Measurements from ENCODE around the gene LHFPL6.

Gene LHFPL6

DNA sequence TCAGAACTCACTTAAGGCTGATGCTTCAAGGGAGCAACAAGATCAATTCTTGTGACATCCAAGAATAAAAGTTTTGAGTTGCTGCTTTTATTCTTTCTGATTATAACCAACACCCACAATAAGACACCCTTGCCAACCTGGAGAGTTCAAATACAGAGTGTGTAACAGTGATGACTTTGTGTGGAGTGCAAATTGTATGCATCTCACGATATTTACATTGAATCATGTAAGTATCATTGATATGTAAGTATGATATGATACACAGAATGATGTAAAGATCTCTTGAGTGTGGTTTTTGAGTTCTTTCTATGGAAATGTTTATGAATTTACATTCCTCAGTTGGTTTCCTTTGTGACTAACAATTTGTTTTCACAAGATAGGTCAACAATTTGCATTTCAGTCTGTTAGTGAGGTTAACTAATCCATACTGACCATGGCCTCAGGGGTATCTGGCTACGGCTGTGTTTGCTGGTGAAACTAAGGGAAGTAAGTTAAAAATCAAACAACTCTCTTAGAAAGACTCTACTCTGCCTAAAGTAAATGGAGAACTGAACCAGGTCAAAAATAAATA, 12.4 kb downstream of the LHFPL6 start:
- TF ChIP-seq TAF1 (IDR thresholded peaks at IDR 0.05; ENCODE audit: low read depth) (no peak), ZBTB7A (IDR thresholded peaks at IDR 0.05; ENCODE audit: low read depth) (no peak), YY1 (IDR thresholded peaks at IDR 0.05; ENCODE audit: low read depth) (no peak), RAD21 (IDR thresholded peaks at IDR 0.05; ENCODE audit: low read depth) (no peak), EP300 (IDR thresholded peaks at IDR 0.05; ENCODE audit: borderline replicate concordance) (no peak), FOXM1 (IDR thresholded peaks at IDR 0.05; ENCODE audit: borderline replicate concordance, low read depth) (no peak), CREB1 (IDR thresholded peaks at IDR 0.05; ENCODE audit: low read depth) (no peak), TEAD4 (IDR thresholded peaks at IDR 0.05) (no peak), TCF12 (IDR thresholded peaks at IDR 0.05; ENCODE audit: low read depth) (no peak), CEBPB (IDR thresholded peaks at IDR 0.05) (no peak), NFIC (IDR thresholded peaks at IDR 0.05) (no peak), EGR1 (IDR thresholded peaks at IDR 0.05) (no peak)
- TF ChIP-seq, protein P1, sequence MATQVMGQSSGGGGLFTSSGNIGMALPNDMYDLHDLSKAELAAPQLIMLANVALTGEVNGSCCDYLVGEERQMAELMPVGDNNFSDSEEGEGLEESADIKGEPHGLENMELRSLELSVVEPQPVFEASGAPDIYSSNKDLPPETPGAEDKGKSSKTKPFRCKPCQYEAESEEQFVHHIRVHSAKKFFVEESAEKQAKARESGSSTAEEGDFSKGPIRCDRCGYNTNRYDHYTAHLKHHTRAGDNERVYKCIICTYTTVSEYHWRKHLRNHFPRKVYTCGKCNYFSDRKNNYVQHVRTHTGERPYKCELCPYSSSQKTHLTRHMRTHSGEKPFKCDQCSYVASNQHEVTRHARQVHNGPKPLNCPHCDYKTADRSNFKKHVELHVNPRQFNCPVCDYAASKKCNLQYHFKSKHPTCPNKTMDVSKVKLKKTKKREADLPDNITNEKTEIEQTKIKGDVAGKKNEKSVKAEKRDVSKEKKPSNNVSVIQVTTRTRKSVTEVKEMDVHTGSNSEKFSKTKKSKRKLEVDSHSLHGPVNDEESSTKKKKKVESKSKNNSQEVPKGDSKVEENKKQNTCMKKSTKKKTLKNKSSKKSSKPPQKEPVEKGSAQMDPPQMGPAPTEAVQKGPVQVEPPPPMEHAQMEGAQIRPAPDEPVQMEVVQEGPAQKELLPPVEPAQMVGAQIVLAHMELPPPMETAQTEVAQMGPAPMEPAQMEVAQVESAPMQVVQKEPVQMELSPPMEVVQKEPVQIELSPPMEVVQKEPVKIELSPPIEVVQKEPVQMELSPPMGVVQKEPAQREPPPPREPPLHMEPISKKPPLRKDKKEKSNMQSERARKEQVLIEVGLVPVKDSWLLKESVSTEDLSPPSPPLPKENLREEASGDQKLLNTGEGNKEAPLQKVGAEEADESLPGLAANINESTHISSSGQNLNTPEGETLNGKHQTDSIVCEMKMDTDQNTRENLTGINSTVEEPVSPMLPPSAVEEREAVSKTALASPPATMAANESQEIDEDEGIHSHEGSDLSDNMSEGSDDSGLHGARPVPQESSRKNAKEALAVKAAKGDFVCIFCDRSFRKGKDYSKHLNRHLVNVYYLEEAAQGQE (IDR thresholded peaks at IDR 0.05; ENCODE audit: low read depth), result no peak
- TF ChIP-seq, protein P2, sequence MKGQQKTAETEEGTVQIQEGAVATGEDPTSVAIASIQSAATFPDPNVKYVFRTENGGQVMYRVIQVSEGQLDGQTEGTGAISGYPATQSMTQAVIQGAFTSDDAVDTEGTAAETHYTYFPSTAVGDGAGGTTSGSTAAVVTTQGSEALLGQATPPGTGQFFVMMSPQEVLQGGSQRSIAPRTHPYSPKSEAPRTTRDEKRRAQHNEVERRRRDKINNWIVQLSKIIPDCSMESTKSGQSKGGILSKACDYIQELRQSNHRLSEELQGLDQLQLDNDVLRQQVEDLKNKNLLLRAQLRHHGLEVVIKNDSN (IDR thresholded peaks at IDR 0.05), result no peak
- TF ChIP-seq, protein P3, sequence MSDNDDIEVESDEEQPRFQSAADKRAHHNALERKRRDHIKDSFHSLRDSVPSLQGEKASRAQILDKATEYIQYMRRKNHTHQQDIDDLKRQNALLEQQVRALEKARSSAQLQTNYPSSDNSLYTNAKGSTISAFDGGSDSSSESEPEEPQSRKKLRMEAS (IDR thresholded peaks at IDR 0.05), result no peak

DNA sequence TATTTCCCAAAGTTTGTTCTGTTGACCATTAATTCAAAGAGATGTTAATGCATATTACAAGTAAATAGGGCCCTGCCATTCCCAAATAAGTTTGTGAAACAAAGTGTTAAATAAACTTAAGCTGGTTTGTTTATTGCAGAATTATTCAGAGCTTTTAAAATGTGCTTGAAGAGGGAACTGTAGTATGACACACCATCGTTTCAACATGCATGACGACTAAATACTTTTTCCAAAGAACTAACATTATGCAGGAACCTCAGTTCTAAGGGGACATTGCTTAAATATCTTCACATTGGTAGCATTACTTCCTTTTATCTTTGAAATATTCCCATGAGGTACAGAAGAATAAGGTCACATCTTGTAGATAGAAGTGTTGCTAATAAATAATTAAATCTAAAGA, 14.6 kb downstream of the LHFPL6 start:
- TF ChIP-seq EGR1 (IDR thresholded peaks at IDR 0.05) (no peak), FOXM1 (IDR thresholded peaks at IDR 0.05; ENCODE audit: borderline replicate concordance, low read depth) (no peak), TAF1 (IDR thresholded peaks at IDR 0.05; ENCODE audit: low read depth) (no peak), ZBTB7A (IDR thresholded peaks at IDR 0.05; ENCODE audit: low read depth) (no peak), CEBPB (IDR thresholded peaks at IDR 0.05) (no peak), RAD21 (IDR thresholded peaks at IDR 0.05; ENCODE audit: low read depth) (no peak), CREB1 (IDR thresholded peaks at IDR 0.05; ENCODE audit: low read depth) (no peak), TCF12 (IDR thresholded peaks at IDR 0.05; ENCODE audit: low read depth) (no peak), TEAD4 (IDR thresholded peaks at IDR 0.05) (no peak), NFIC (IDR thresholded peaks at IDR 0.05) (no peak), YY1 (IDR thresholded peaks at IDR 0.05; ENCODE audit: low read depth) (no peak), EP300 (IDR thresholded peaks at IDR 0.05; ENCODE audit: borderline replicate concordance) (no peak)
- TF ChIP-seq, protein P2 (IDR thresholded peaks at IDR 0.05), result no peak
- TF ChIP-seq, protein P3 (IDR thresholded peaks at IDR 0.05), result no peak
- TF ChIP-seq, protein P1 (IDR thresholded peaks at IDR 0.05; ENCODE audit: low read depth), result no peak

DNA sequence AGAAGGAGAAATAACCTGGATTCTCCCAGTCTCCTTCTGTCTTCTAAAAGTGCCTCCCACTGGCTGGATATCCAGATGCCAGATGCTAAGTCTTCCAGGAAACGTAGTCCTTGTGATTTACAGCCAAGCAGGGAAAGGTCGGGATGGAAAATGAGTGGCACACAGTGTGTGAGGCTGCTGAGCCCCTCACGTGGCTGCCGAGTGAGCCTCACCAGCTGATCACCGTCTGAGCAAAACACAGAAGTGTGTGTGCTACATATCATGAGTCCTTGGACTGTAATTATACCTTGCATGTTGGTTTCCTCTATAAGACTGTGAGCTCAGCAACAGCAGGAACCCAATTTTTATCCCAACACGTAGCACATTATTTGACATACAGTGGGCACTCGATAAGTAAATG, 15.1 kb downstream of the LHFPL6 start:
- TF ChIP-seq YY1 (IDR thresholded peaks at IDR 0.05; ENCODE audit: low read depth) (no peak), TEAD4 (IDR thresholded peaks at IDR 0.05) (no peak), EGR1 (IDR thresholded peaks at IDR 0.05) (no peak), EP300 (IDR thresholded peaks at IDR 0.05; ENCODE audit: borderline replicate concordance) (no peak), RAD21 (IDR thresholded peaks at IDR 0.05; ENCODE audit: low read depth) (no peak), FOXM1 (IDR thresholded peaks at IDR 0.05; ENCODE audit: borderline replicate concordance, low read depth) (no peak), NFIC (IDR thresholded peaks at IDR 0.05) (no peak), CREB1 (IDR thresholded peaks at IDR 0.05; ENCODE audit: low read depth) (no peak), TCF12 (IDR thresholded peaks at IDR 0.05; ENCODE audit: low read depth) (no peak)
- TF ChIP-seq, protein P3 (IDR thresholded peaks at IDR 0.05), result no peak
- TF ChIP-seq, protein P1 (IDR thresholded peaks at IDR 0.05; ENCODE audit: low read depth), result no peak
- TF ChIP-seq, protein P2 (IDR thresholded peaks at IDR 0.05), result no peak
